ENCODE results near the gene AATK. TPM values are rescaled to one million over a fixed set of nuclear protein-coding genes. Genes with fewer than 3 reads are reported as not detected.
A peak's percentile ranks its signal among the peaks of the same experiment; 100 is the strongest.

AATK gene
- total and polyA plus RNA-seq, 2 of the 13 experiments (the other 11 are each of a cell fraction or from before 2014, with no cell fraction given): 2.9 to 8.4 TPM

- TF ChIP-seq PAXIP1 (CRISPR knock-in tag; conservative IDR thresholded peaks at IDR 0.05): peak; percentile 90
- TF ChIP-seq ZC3H4 (CRISPR knock-in tag; IDR thresholded peaks at IDR 0.05; ENCODE audit: borderline replicate concordance): no peak
- TF ChIP-seq, protein P1, sequence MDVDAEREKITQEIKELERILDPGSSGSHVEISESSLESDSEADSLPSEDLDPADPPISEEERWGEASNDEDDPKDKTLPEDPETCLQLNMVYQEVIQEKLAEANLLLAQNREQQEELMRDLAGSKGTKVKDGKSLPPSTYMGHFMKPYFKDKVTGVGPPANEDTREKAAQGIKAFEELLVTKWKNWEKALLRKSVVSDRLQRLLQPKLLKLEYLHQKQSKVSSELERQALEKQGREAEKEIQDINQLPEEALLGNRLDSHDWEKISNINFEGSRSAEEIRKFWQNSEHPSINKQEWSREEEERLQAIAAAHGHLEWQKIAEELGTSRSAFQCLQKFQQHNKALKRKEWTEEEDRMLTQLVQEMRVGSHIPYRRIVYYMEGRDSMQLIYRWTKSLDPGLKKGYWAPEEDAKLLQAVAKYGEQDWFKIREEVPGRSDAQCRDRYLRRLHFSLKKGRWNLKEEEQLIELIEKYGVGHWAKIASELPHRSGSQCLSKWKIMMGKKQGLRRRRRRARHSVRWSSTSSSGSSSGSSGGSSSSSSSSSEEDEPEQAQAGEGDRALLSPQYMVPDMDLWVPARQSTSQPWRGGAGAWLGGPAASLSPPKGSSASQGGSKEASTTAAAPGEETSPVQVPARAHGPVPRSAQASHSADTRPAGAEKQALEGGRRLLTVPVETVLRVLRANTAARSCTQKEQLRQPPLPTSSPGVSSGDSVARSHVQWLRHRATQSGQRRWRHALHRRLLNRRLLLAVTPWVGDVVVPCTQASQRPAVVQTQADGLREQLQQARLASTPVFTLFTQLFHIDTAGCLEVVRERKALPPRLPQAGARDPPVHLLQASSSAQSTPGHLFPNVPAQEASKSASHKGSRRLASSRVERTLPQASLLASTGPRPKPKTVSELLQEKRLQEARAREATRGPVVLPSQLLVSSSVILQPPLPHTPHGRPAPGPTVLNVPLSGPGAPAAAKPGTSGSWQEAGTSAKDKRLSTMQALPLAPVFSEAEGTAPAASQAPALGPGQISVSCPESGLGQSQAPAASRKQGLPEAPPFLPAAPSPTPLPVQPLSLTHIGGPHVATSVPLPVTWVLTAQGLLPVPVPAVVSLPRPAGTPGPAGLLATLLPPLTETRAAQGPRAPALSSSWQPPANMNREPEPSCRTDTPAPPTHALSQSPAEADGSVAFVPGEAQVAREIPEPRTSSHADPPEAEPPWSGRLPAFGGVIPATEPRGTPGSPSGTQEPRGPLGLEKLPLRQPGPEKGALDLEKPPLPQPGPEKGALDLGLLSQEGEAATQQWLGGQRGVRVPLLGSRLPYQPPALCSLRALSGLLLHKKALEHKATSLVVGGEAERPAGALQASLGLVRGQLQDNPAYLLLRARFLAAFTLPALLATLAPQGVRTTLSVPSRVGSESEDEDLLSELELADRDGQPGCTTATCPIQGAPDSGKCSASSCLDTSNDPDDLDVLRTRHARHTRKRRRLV (CRISPR knock-in tag; IDR thresholded peaks at IDR 0.05): peak; percentile 69; the same call in 1 of the 2 replicates
- no peak for TF ChIP-seq ZNF335 (CRISPR knock-in tag; IDR thresholded peaks at IDR 0.05)
- peak; percentile 81; the same call in 1 of the 2 replicates for TF ChIP-seq CREB3 (CRISPR knock-in tag; IDR thresholded peaks at IDR 0.05)
- TF ChIP-seq, protein P2, sequence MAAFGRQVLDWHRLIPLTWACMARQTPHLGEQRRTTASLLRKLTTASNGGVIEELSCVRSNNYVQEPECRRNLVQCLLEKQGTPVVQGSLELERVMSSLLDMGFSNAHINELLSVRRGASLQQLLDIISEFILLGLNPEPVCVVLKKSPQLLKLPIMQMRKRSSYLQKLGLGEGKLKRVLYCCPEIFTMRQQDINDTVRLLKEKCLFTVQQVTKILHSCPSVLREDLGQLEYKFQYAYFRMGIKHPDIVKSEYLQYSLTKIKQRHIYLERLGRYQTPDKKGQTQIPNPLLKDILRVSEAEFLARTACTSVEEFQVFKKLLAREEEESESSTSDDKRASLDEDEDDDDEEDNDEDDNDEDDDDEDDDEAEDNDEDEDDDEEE (CRISPR knock-in tag; IDR thresholded peaks at IDR 0.05): peak; percentile 80
- peak; percentile 24; the same call in 1 of the 2 replicates for TF ChIP-seq YEATS2 (CRISPR knock-in tag; IDR thresholded peaks at IDR 0.05; ENCODE audit: borderline replicate concordance)
- TF ChIP-seq ZNF121 (CRISPR knock-in tag; IDR thresholded peaks at IDR 0.05): peak; percentile 34; the same call in 1 of the 2 replicates
- peak; percentile 73; the same call in 1 of the 2 replicates for TF ChIP-seq ZNF639 (CRISPR knock-in tag; conservative IDR thresholded peaks at IDR 0.05)
- TF ChIP-seq ZSCAN31 (CRISPR knock-in tag; IDR thresholded peaks at IDR 0.05; ENCODE audit: low read depth): no peak; the same call in 1 of the 2 replicates
- TF ChIP-seq, protein P3, sequence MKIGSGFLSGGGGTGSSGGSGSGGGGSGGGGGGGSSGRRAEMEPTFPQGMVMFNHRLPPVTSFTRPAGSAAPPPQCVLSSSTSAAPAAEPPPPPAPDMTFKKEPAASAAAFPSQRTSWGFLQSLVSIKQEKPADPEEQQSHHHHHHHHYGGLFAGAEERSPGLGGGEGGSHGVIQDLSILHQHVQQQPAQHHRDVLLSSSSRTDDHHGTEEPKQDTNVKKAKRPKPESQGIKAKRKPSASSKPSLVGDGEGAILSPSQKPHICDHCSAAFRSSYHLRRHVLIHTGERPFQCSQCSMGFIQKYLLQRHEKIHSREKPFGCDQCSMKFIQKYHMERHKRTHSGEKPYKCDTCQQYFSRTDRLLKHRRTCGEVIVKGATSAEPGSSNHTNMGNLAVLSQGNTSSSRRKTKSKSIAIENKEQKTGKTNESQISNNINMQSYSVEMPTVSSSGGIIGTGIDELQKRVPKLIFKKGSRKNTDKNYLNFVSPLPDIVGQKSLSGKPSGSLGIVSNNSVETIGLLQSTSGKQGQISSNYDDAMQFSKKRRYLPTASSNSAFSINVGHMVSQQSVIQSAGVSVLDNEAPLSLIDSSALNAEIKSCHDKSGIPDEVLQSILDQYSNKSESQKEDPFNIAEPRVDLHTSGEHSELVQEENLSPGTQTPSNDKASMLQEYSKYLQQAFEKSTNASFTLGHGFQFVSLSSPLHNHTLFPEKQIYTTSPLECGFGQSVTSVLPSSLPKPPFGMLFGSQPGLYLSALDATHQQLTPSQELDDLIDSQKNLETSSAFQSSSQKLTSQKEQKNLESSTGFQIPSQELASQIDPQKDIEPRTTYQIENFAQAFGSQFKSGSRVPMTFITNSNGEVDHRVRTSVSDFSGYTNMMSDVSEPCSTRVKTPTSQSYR (CRISPR knock-in tag; IDR thresholded peaks at IDR 0.05; ENCODE audit: borderline replicate concordance): peak; percentile 76
Measured at GRCh38 chr17:81165246-81166032, 582 bp downstream of the AATK start, which contains the start of gene PVALEF (continued).

Data from HepG2 (cell line).